K562 (cell line): ENCODE results near the gene CLEC3B. TPM values are rescaled to one million over a fixed set of nuclear protein-coding genes. Genes with fewer than 3 reads are reported as not detected.

Experiments used
- ATAC-seq: fragments of 200-7000 bp; cut with Tn5 transposase; 3 replicates; pipeline ENCODE4 v1.9.1; 2020; ENCODE audit warnings: moderate library complexity
- BruUV-seq: library from RNA; stranded (reverse); fragments of 400-500 nt; replicated peaks from 2 replicates; lab custom pipeline; 2021; lab: Mats Ljungman, UMichigan
- CTCF ChIA-PET: fragments of 300-600 bp; formaldehyde crosslinking; extraction: SDS; loops from one replicate; lab custom pipeline; 2021; ENCODE audit warnings: low intra/inter-chr PET ratio; lab: Yijun Ruan, JAX
- POLR2A ChIA-PET: fragments of 300-600, 350-650 bp; sonication (Branson Sonifier 250); formaldehyde crosslinking; extraction: SDS; loops from one replicate; lab custom pipeline; 2021; ENCODE audit warnings: antibody characterized with exemption, inconsistent platforms; lab: Yijun Ruan, JAX
- DNase-seq, 4 experiments: peaks; one replicate each; pipeline versions ENCODE4 v3.0.0 to v3.0.0-alpha.2; 2011 to 2018; ENCODE audit warnings: low spot score in 3 of 4, mixed read lengths in 3 of 4; ENCODE audit errors: extremely low read depth in 1 of 4
- FAIRE-seq: peaks from 2 replicates; lab custom pipeline; 2011; peaks lifted over from hg19 to GRCh38; lab: Jason Lieb, UNC
- H2AFZ ChIP-seq: 2 replicates; pipeline ENCODE4 v1.6.0; 2011; ENCODE audit warnings: low read depth, low read length, control low read depth, inconsistent platforms
- H3K27ac ChIP-seq: fragments of 200-600 bp; 3 replicates; pipeline ENCODE4 v1.8.0; 2011; ENCODE audit warnings: low read depth, mild to moderate bottlenecking, control low read depth, inconsistent platforms, low read length, moderate library complexity, mixed read lengths; ENCODE audit errors: extremely low read depth
- H3K27me3 ChIP-seq, 2 experiments: fragments of 300-600 bp in 1 of 2; 2 replicates in 1 of 2; 3 replicates in 1 of 2; pipeline versions ENCODE4 v1.6.0 to v1.8.0; 2011; ENCODE audit warnings: inconsistent platforms in 2 of 2, low read length in 2 of 2, mild to moderate bottlenecking in 1 of 2, mixed read lengths in 1 of 2, moderate library complexity in 1 of 2; ENCODE audit not compliant: control insufficient read depth in 2 of 2, insufficient read depth in 2 of 2
- H3K36me3 ChIP-seq: fragments of 300-600 bp; 3 replicates; pipeline ENCODE4 v1.8.0; 2011; ENCODE audit warnings: mild to moderate bottlenecking, low read length, inconsistent platforms; ENCODE audit not compliant: control insufficient read depth, insufficient read depth
- H3K4me1 ChIP-seq, 2 experiments: fragments of 200-600 bp in 1 of 2; replicated peaks in 1 of 2; 2 replicates in 1 of 2; 3 replicates in 1 of 2; pipeline versions ENCODE4 v1.5.1 to v1.8.0; 2011; ENCODE audit warnings: inconsistent platforms in 2 of 2, low read length in 2 of 2, mild to moderate bottlenecking in 1 of 2, mixed read lengths in 1 of 2, moderate library complexity in 1 of 2; ENCODE audit not compliant: control insufficient read depth in 2 of 2, insufficient read depth in 2 of 2
- H3K4me2 ChIP-seq: 2 replicates; pipeline ENCODE4 v1.6.1; 2011; ENCODE audit warnings: low read length, control low read depth, inconsistent platforms, mixed read lengths; ENCODE audit not compliant: insufficient read depth
- H3K4me3 ChIP-seq: fragments of 200-600 bp; sonication (generic), shearing (Covaris generic); 2 replicates; pipeline ENCODE4 v1.5.1; 2016; ENCODE audit warnings: control low read depth, inconsistent platforms
- H3K79me2 ChIP-seq: fragments of 200-600 bp; 3 replicates; pipeline ENCODE4 v1.8.0; 2011; ENCODE audit warnings: low read length, inconsistent platforms; ENCODE audit not compliant: control insufficient read depth, insufficient read depth
- H3K9ac ChIP-seq, 2 experiments: 2 replicates each; pipeline versions ENCODE4 v1.6.0 to v1.6.1; 2011; ENCODE audit warnings: low read depth in 2 of 2, low read length in 2 of 2, control low read depth in 1 of 2, inconsistent platforms in 1 of 2, mild to moderate bottlenecking in 1 of 2, mixed read lengths in 1 of 2; ENCODE audit not compliant: insufficient read depth in 1 of 2
- H3K9me1 ChIP-seq: one replicate; pipeline ENCODE4 v1.6.0; 2011; ENCODE audit warnings: inconsistent platforms, mild to moderate bottlenecking, low read length, moderate library complexity; ENCODE audit not compliant: control insufficient read depth, insufficient read depth
- H3K9me3 ChIP-seq: replicated peaks from 2 replicates; pipeline ENCODE4 v1.5.1; 2011; ENCODE audit warnings: low read depth, low read length, inconsistent platforms; ENCODE audit not compliant: control insufficient read depth, insufficient read depth
- H4K20me1 ChIP-seq: replicated peaks from 2 replicates; pipeline ENCODE4 v1.6.1; 2011; ENCODE audit warnings: low read length, inconsistent platforms, mixed read lengths; ENCODE audit not compliant: control insufficient read depth, insufficient read depth
- CHD2 ChIP-seq: IDR thresholded peaks from 2 replicates; pipeline ENCODE4 v1.6.1; 2011; ENCODE audit warnings: low read depth, low read length
- ILF3 ChIP-seq: fragments of 450-650 bp; IDR thresholded peaks from 2 replicates; pipeline ENCODE4 v1.6.1; 2018; ENCODE audit warnings: antibody characterized with exemption, mild to moderate bottlenecking, moderate library complexity, borderline replicate concordance
- RFX7 ChIP-seq: fragments of 250-450 bp; sonication (Bioruptor Pico); IDR thresholded peaks from 2 replicates; pipeline ENCODE4 v1.5.1; 2021; ENCODE audit warnings: mild to moderate bottlenecking
- SRSF7 ChIP-seq: fragments of 200-400 bp; formaldehyde crosslinking; optimal IDR thresholded peaks from 2 replicates; pipeline ENCODE3; 2017; ENCODE audit warnings: mild to moderate bottlenecking, low read depth, low read length
- TARDBP ChIP-seq: fragments of 450-650 bp; IDR thresholded peaks from 2 replicates; pipeline ENCODE4 v1.6.1; 2016
- TBP ChIP-seq: optimal IDR thresholded peaks from 2 replicates; pipeline ENCODE3; 2011; ENCODE audit warnings: low read depth, low read length, improper control_type of control experiment
- ZC3H8 ChIP-seq: fragments of 450-650 bp; IDR thresholded peaks from 2 replicates; pipeline ENCODE4 v1.6.1; 2017
- ZNF143 ChIP-seq: sonication (generic); formaldehyde crosslinking; IDR thresholded peaks from 2 replicates; pipeline ENCODE4 v1.9.0; 2022; ENCODE audit warnings: mild to moderate bottlenecking, missing genetic modification reagents
- ZNF217 ChIP-seq: sonication (generic); formaldehyde crosslinking; IDR thresholded peaks from 2 replicates; pipeline ENCODE4 v1.8.0; 2022; ENCODE audit warnings: mild to moderate bottlenecking, missing genetic modification reagents
- WGBS: fragments of 100-300 bp; shearing (Covaris generic); methylation state at CpG from one replicate; pipeline ENCODE4 v1.1.6; 2016; ENCODE audit warnings: low coverage, mixed read lengths; ENCODE audit not compliant: insufficient coverage; ENCODE audit errors: missing lambda C conversion rate; 5-methylcytosine and 5-hydroxymethylcytosine counted together
- in situ Hi-C: fragments of 300-500 bp; cut with MboI; formaldehyde crosslinking; loops from 4 replicates; pipeline ENCODE4 v1.15.0; 2018; ENCODE audit warnings: inconsistent platforms, mixed read lengths
- intact Hi-C: fragments of 100-400 bp; cut with micrococcal nuclease; formaldehyde crosslinking; loops from 2 replicates; pipeline ENCODE4 v1.14.2; 2022
- polyA plus RNA-seq, 8 experiments: library from polyadenylated mRNA; depleted of rRNA in 4 of 8; stranded (reverse) in 5 of 8; unstranded in 3 of 8; fragments of >200 nt; fragmentation: Nextera tagmentation in 2 of 8; fragmentation: Illumina TruSeq in 1 of 8; extraction: Ambion mirVana in 2 of 8; extraction: Trizol in 1 of 8; gene quantifications; 2 replicates each; pipeline versions ENCODE4 v1.2.1 to v1.2.3, GENCODE V29; 2011 to 2014; ENCODE audit warnings: inconsistent platforms in 1 of 8, missing spikeins in 1 of 8
- total RNA-seq, 7 experiments: library from RNA; depleted of rRNA in 6 of 7; stranded (reverse); fragments of >200 nt in 6 of 7; fragmentation: Illumina TruSeq in 2 of 7; extraction: Trizol in 2 of 7; gene quantifications; 2 replicates each; pipeline versions ENCODE4 v1.2.1 to v1.2.3, GENCODE V29; 2011 to 2021; ENCODE audit warnings: low replicate concordance in 1 of 7
- TF ChIP-seq, protein P1 (sequence below): fragments of 450-650 bp; formaldehyde crosslinking; IDR thresholded peaks from 2 replicates; pipeline ENCODE4 v1.4.0; 2022; ENCODE audit warnings: missing genetic modification characterization
- TF ChIP-seq, protein P2 (sequence below): sonication (generic); formaldehyde crosslinking; IDR thresholded peaks from 2 replicates; pipeline ENCODE4 v1.8.0; 2022; ENCODE audit warnings: mild to moderate bottlenecking, missing genetic modification reagents

The CLEC3B gene
- total and polyA plus RNA-seq, 9 of the 15 experiments (the other 6 are each of a cell fraction or from before 2014, with no cell fraction given): not detected

DNA sequence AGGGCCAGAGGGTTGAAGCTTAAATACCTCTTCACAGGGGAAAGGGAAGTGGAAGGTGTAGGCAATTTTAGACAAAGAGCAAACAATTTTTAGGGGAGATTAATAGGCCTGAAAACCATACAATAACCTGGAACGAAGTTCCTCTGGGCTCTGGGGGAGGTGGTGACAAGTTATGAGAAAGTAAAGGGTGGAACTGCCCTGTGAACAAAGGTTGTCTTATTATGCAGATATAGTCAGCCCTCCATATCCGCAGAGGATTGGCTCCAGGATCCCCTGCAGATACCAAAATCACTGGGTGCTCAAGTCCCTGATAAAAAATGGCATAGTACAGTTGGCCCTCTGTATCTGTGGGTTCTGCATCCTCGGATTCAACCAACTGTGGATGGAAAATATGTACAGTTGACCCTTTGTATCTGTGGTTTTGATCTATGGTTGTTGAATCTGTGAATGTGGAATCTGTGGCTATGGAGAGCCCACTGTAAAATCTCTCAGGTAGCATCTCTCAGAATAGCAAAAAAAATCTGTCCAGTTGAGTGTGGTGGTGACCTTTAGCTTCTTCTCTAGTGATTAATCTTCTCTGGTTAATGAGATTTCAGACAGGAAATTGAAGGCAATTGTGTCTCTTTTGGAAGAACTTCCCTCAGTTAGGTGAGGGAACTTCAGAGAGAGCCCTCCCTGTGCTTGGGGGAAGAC lies 40.2 kb downstream of the CLEC3B start (continued):
- TF ChIP-seq, protein P1, sequence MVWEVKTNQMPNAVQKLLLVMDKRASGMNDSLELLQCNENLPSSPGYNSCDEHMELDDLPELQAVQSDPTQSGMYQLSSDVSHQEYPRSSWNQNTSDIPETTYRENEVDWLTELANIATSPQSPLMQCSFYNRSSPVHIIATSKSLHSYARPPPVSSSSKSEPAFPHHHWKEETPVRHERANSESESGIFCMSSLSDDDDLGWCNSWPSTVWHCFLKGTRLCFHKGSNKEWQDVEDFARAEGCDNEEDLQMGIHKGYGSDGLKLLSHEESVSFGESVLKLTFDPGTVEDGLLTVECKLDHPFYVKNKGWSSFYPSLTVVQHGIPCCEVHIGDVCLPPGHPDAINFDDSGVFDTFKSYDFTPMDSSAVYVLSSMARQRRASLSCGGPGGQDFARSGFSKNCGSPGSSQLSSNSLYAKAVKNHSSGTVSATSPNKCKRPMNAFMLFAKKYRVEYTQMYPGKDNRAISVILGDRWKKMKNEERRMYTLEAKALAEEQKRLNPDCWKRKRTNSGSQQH (CRISPR knock-in tag): no peak
- TF ChIP-seq ZC3H8 (no peak), TBP (no peak), TARDBP (no peak), SRSF7 (no peak), ZNF143 (no peak), ZNF217 (CRISPR knock-in tag) (no peak), ILF3 (no peak)

DNA sequence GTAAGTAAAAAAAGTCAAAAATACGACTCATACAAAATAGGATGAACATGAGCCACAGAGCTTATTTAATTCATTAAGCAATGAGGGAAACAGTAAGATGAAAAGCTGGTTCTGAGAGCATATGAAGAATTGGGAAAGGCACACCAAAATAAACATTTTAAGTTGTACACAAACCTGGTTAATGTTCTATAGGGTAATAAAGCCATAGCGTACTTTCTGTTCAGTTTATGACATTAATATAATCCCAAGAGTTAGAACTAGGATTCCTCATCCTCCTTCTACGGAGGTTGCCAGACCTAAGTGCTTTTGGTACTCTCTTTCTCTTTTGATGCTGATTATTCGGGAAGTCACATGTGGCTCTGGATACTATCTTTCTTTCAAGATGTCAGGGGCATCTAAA lies 41.4 kb downstream of the CLEC3B start:
- Histone ChIP-seq H3K36me3 (no peaks in the 10 kb centered on the region), H3K9ac (no peak overlapping the region), H2AFZ (no peak overlapping the region), H4K20me1 (no peaks in the 10 kb centered on the region), H3K4me2 (no peak overlapping the region), H3K4me3 (no peak overlapping the region), H3K9me3 (no peaks in the 10 kb centered on the region), H3K79me2 (no peaks in the 10 kb centered on the region), H3K4me1 (peaks cover 13 to 57% of the 10 kb centered on the region in 2 experiments), H3K27me3 (no peaks in the 10 kb centered on the region), H3K27ac (no peak overlapping the region), H3K9me1 (no peaks in the 10 kb centered on the region)
- intact Hi-C loops: no loop called here
- WGBS: 39% methylated on average over 3 of the region's 4 CpGs
- no peak for FAIRE-seq
- no peak for DNase-seq
- ATAC-seq: no peak
- POLR2A ChIA-PET: no interaction called here
- BruUV-seq: no TSS peak
- no peak for TF ChIP-seq CHD2
- no peak for TF ChIP-seq RFX7 (CRISPR knock-in tag)
- TF ChIP-seq, protein P2, sequence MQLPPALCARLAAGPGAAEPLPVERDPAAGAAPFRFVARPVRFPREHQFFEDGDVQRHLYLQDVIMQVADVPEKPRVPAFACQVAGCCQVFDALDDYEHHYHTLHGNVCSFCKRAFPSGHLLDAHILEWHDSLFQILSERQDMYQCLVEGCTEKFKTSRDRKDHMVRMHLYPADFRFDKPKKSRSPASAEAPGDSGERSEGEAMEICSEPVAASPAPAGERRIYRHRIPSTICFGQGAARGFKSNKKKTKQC (CRISPR knock-in tag): no peak
- in situ Hi-C loops: no loop called here
- CTCF ChIA-PET: no interaction called here
